NCI-H1417 treated with DMSO at 0.1 percent for 48 hours (cell line): Measurements from ENCODE around the gene HNRNPAB.

Experiments used
- DNase-seq: peaks from one replicate; lab custom pipeline; 2025; lab: John Stamatoyannopoulos, UW

HNRNPAB gene

GRCh38 chr5:178204182-178204934 lies at the start of gene HNRNPAB:
Gene HNRNPAB (plus strand): TSS chr5:178204533. CDS start chr5:178204838, 305 bp downstream.
- DNase-seq, result peak; percentile 37

GRCh38 chr5:178155065-178155464 lies 49.3 kb upstream of the HNRNPAB start:
- DNase-seq, result no peak

- no peak for DNase-seq
These were observed 44.2 kb upstream of the HNRNPAB start for GRCh38 chr5:178160176-178160575.

GRCh38 chr5:178162481-178162880 lies 41.9 kb upstream of the HNRNPAB start:
- DNase-seq, result no peak

- peak; percentile 40 for DNase-seq
These were observed 40.3 kb upstream of the HNRNPAB start for GRCh38 chr5:178163772-178164735.

GRCh38 chr5:178165581-178165980 lies 38.8 kb upstream of the HNRNPAB start:
- no peak for DNase-seq

GRCh38 chr5:178170455-178170854 lies 33.9 kb upstream of the HNRNPAB start:
- DNase-seq, result no peak

GRCh38 chr5:178174456-178174855 lies 29.9 kb upstream of the HNRNPAB start:
- DNase-seq, result no peak

GRCh38 chr5:178176791-178177190 lies 27.5 kb upstream of the HNRNPAB start:
- no peak for DNase-seq

- no peak for DNase-seq
These were observed 26.8 kb upstream of the HNRNPAB start for GRCh38 chr5:178177569-178177968.

- DNase-seq, result no peak
These were observed 24.0 kb upstream of the HNRNPAB start for GRCh38 chr5:178180141-178180863.

- no peak for DNase-seq
These were observed 22.0 kb upstream of the HNRNPAB start for GRCh38 chr5:178182158-178182876.

- no peak for DNase-seq
These were observed 17.9 kb upstream of the HNRNPAB start for GRCh38 chr5:178186427-178186826.

- no peak for DNase-seq
These were observed 17.3 kb upstream of the HNRNPAB start, which contains the start of gene GMCL2 for GRCh38 chr5:178187014-178187413. Gene GMCL2 (minus strand): TSS chr5:178187371. CDS start chr5:178187299, 72 bp downstream.

GRCh38 chr5:178189433-178189832 lies 14.9 kb upstream of the HNRNPAB start:
- no peak for DNase-seq

GRCh38 chr5:178191661-178192060 lies 12.7 kb upstream of the HNRNPAB start:
- no peak for DNase-seq

- DNase-seq, result no peak
These were observed 12.1 kb upstream of the HNRNPAB start for GRCh38 chr5:178192244-178192643.

GRCh38 chr5:178192787-178193186 lies 11.5 kb upstream of the HNRNPAB start:
- DNase-seq, result no peak

- DNase-seq, result no peak
These were observed 11.0 kb upstream of the HNRNPAB start for GRCh38 chr5:178193251-178193809.

- DNase-seq, result no peak
These were observed 10.3 kb upstream of the HNRNPAB start for GRCh38 chr5:178194026-178194425.

GRCh38 chr5:178196281-178196812 lies 8.0 kb upstream of the HNRNPAB start:
- DNase-seq, result no peak
